ENCODE measurements around the gene MRFAP1L1. TPM values are rescaled to one million over a fixed set of nuclear protein-coding genes. Genes with fewer than 3 reads are reported as not detected.
A peak's percentile ranks its signal among the peaks of the same experiment; 100 is the strongest.

MRFAP1L1 gene
- total and polyA plus RNA-seq, 9 of the 15 experiments (the other 6 are each of a cell fraction or from before 2014, with no cell fraction given) = 37.6 to 111 (median 83.8) TPM

- TF ChIP-seq CHD4 (IDR thresholded peaks at IDR 0.05; ENCODE audit: insufficient read depth, insufficient replicate concordance, low read depth, low read length, poor library complexity, severe bottlenecking) (peak; percentile 98), HDAC6 (IDR thresholded peaks at IDR 0.05; ENCODE audit: low read depth, low read length) (no peak), ESRRA (IDR thresholded peaks at IDR 0.05; ENCODE audit: borderline replicate concordance, low read depth) (no peak; the same call in 1 of the 2 replicates), HOMEZ (CRISPR knock-in tag; IDR thresholded peaks at IDR 0.05) (no peak), CHCHD3 (CRISPR knock-in tag; IDR thresholded peaks at IDR 0.05) (no peak), BCL6 (CRISPR knock-in tag; IDR thresholded peaks at IDR 0.05) (no peak), KDM2B (CRISPR knock-in tag; IDR thresholded peaks at IDR 0.05) (no peak), ASH1L (IDR thresholded peaks at IDR 0.05; ENCODE audit: borderline replicate concordance, low read depth, partially characterized antibody) (no peak), SMARCA5 (IDR thresholded peaks at IDR 0.05) (peak; percentile 93), ZNF124 (CRISPR knock-in tag; IDR thresholded peaks at IDR 0.05) (no peak), IRF9 (tag; IDR thresholded peaks at IDR 0.05) (no peak), HNRNPH1 (optimal IDR thresholded peaks at IDR 0.05; ENCODE audit: low read depth, low read length) (no peak), HES1 (IDR thresholded peaks at IDR 0.05; ENCODE audit: low read depth) (no peak), HDAC1 (IDR thresholded peaks at IDR 0.05) (0 out of 4 replicates have a peak, but pooled peaks have one; percentile 41 to 46), ELF2 (CRISPR knock-in tag; IDR thresholded peaks at IDR 0.05) (no peak), MEF2D (tag; conservative IDR thresholded peaks at IDR 0.05; ENCODE audit: low read depth) (no peak), STAT6 (CRISPR knock-in tag; IDR thresholded peaks at IDR 0.05) (no peak), MYC (IDR thresholded peaks at IDR 0.05; ENCODE audit: low read depth, low read length) (no peak), MYC (CRISPR knock-in tag; IDR thresholded peaks at IDR 0.05; ENCODE audit: borderline replicate concordance, low read depth) (no peak), ADNP (tag; IDR thresholded peaks at IDR 0.05) (peak; percentile 99), TEAD1 (CRISPR knock-in tag; IDR thresholded peaks at IDR 0.05) (no peak), CBX3 (IDR thresholded peaks at IDR 0.05; ENCODE audit: borderline replicate concordance in 1 of 2, low read length in 2 of 2) (peak in 1 of 2 experiments; percentile 85; a peak in 2 of 3 replicates), XRCC5 (IDR thresholded peaks at IDR 0.05; ENCODE audit: low read depth, low read length) (no peak), POLR3A (IDR thresholded peaks at IDR 0.05; ENCODE audit: borderline replicate concordance, extremely low read depth, insufficient read depth, insufficient read length) (no peak)
Measured at GRCh38 chr4:6754481-6755087, 44.9 kb upstream of the MRFAP1L1 start (continued).
